AG04450 (cell line): ENCODE results near the gene DHX38. TPM values are rescaled to one million over a fixed set of nuclear protein-coding genes. Genes with fewer than 3 reads are reported as not detected.

ENCODE experiments used
- CTCF ChIA-PET: fragments of 300-600, 350-600 bp; formaldehyde crosslinking; extraction: SDS; loops from one replicate; lab custom pipeline; 2022; ENCODE audit warnings: antibody characterized with exemption, inconsistent platforms; lab: Charles Lee
- POLR2A ChIA-PET: fragments of 350-600 bp; formaldehyde crosslinking; extraction: SDS; loops from one replicate; lab custom pipeline; 2021; ENCODE audit warnings: antibody characterized with exemption, inconsistent platforms; lab: Yijun Ruan, JAX
- DNase-seq: peaks from one replicate; pipeline ENCODE4 v3.0.0-alpha.2; 2011; ENCODE audit warnings: low read depth, low spot score
- H3K27ac ChIP-seq: one replicate; pipeline ENCODE4 v1.5.1; 2012; ENCODE audit warnings: low read depth, low read length, control low read depth
- H3K27me3 ChIP-seq: one replicate; pipeline ENCODE4 v1.6.0; 2012; ENCODE audit warnings: low read length; ENCODE audit not compliant: control insufficient read depth, insufficient read depth
- H3K4me3 ChIP-seq: 2 replicates; pipeline ENCODE4 v1.5.1; 2011; ENCODE audit warnings: mild to moderate bottlenecking, low read depth, low read length, control low read depth
- H3K9me3 ChIP-seq: 2 replicates; pipeline ENCODE4 v1.5.1; 2012; ENCODE audit warnings: low read length; ENCODE audit not compliant: control insufficient read depth, insufficient read depth
- polyA plus RNA-seq: library from polyadenylated mRNA; depleted of rRNA; stranded (reverse); fragments of >200 nt; gene quantifications from 2 replicates; pipeline ENCODE4 v1.2.3, GENCODE V29; 2011
- TF ChIP-seq, protein P1 (sequence below): IDR thresholded peaks from 2 replicates; pipeline ENCODE4 v1.5.1; 2011; ENCODE audit warnings: low read depth, low read length, control low read depth, inconsistent platforms

DHX38 gene
- polyA plus RNA-seq, 1 experiment, result 26.8 TPM

DNA sequence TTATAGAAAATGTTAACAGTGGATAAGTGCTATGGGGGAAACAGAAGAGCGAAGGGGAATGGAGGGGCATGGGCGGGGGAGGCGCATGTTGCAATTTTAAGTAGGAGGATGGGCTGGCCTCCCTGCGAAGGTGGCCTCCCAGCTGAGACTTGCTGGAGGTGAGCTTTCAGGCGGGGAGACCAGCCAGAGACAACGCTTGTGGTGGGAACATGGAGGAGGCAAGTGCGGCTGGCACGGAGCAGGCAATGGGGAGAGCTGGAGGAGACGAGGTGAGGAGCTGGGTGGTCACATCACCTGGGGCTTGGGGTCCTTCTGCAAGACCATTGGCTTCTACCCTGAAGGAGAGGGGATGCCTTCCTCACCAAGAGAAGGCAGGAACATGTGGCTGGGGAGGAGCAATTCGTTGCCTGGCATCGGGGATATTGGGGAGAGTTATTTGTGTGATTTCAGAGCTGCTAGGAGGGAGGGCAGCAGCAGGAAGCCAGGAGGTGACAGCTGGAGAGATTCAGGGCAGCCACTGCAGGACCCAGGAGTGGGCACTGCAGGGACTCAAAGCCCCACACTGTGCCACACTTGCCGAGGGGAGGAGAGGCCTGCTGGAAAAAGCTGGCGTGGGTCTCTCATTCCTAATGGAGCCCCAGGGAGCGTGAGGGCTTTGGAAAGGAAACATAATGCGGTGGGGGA is 43.9 kb downstream of the DHX38 start:
- Histone ChIP-seq H3K4me3 (no peak overlapping the region), H3K27me3 (no peaks in the 10 kb centered on the region), H3K27ac (no peak overlapping the region), H3K9me3 (no peaks in the 10 kb centered on the region)
- DNase-seq, result no peak
- TF ChIP-seq, protein P1, sequence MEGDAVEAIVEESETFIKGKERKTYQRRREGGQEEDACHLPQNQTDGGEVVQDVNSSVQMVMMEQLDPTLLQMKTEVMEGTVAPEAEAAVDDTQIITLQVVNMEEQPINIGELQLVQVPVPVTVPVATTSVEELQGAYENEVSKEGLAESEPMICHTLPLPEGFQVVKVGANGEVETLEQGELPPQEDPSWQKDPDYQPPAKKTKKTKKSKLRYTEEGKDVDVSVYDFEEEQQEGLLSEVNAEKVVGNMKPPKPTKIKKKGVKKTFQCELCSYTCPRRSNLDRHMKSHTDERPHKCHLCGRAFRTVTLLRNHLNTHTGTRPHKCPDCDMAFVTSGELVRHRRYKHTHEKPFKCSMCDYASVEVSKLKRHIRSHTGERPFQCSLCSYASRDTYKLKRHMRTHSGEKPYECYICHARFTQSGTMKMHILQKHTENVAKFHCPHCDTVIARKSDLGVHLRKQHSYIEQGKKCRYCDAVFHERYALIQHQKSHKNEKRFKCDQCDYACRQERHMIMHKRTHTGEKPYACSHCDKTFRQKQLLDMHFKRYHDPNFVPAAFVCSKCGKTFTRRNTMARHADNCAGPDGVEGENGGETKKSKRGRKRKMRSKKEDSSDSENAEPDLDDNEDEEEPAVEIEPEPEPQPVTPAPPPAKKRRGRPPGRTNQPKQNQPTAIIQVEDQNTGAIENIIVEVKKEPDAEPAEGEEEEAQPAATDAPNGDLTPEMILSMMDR, result no peak
- ChIA-PET POLR2A (no interaction called here), CTCF (interaction anchor here (1.1 kb wide), 1 partner anchor 12 kb away, joined by 3 read pairs; no protein-coding TSS in a partner anchor)

DNA sequence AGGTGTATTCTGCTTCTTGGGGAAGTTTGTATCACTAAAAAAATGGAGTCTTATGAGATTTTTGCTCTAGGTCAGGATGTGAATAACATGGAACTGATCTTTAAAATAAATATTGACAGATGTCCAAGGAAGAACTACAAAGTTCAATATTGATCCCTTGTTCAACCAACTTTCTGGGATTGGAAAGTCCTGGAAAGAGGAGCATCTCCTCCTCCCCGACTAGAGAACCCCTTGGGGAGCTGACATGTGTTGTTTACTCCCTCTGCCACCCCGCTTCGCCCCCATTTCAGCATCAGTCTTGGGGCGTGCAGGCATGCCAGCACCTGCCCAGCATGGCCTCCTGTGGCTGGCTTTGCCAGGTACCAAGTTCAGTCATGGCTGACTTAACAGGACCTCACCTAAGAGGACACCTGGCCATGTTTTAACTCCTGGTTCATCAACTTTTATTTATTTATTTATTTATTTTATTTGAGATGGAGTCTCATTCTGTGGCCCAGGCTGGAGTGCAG is 44.5 kb downstream of the DHX38 start:
- ChIA-PET CTCF (no interaction called here), POLR2A (no interaction called here)
- Histone ChIP-seq H3K9me3 (no peaks in the 10 kb centered on the region), H3K4me3 (no peak overlapping the region), H3K27me3 (no peaks in the 10 kb centered on the region), H3K27ac (no peak overlapping the region)
- DNase-seq, result no peak
- TF ChIP-seq, protein P1, result no peak

DNA sequence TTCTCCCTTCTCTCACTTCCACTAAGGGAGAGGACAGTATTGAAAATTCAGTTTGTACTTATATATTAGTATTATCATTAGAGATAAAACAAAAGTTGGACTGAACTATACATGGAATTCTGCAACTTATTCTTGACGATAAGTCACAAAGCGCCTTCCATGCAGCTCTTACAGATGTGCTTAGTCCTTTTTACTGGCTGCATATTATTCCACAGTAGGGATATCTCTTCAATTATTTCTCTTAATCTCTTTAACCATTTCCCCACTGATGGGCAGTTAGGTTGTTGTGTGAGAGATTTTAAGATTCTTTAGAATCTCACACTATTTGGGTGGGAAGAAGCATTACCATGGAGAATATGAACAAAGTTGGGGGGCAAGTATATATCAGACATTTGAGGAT is 46.3 kb downstream of the DHX38 start:
- TF ChIP-seq, protein P1, result no peak
- Histone ChIP-seq H3K9me3 (no peaks in the 10 kb centered on the region), H3K4me3 (no peak overlapping the region), H3K27ac (no peak overlapping the region), H3K27me3 (no peaks in the 10 kb centered on the region)
- CTCF ChIA-PET, result interaction anchor here (1.5 kb wide), 1 partner anchor 15 kb away, joined by 4 read pairs; no protein-coding TSS in a partner anchor
- POLR2A ChIA-PET, result no interaction called here
- DNase-seq, result no peak

DNA sequence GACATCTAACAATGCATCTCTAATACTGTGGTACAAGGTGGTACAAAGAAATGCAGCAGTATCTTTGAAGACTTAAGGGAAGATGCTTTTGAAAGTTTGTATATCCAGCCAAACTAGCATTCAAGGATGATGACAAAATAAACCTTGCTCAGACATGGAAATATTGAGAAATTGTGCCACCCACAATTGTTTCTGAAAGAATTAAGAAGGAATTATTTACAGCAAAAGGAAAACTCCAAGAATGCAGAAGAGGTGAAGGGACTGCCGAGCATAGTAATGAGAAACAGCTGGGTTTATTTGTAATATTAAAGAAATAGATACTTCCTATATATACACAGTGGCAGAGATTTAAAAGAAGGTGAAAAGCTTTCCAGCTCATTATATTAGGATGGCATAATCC is 48.8 kb downstream of the DHX38 start:
- DNase-seq, result no peak
- Histone ChIP-seq H3K9me3 (no peaks in the 10 kb centered on the region), H3K27me3 (no peaks in the 10 kb centered on the region), H3K4me3 (no peak overlapping the region), H3K27ac (no peak overlapping the region)
- ChIA-PET CTCF (interaction anchor here (1.1 kb wide), 1 partner anchor 18 kb away, joined by 6 read pairs; no protein-coding TSS in a partner anchor), POLR2A (no interaction called here)
- TF ChIP-seq, protein P1, result no peak
